Mononuclear cell (primary cell): ENCODE results near the gene NIPSNAP2. TPM values are rescaled to one million over a fixed set of nuclear protein-coding genes. Genes with fewer than 3 reads are reported as not detected.
"Not testable (repeated sequence)": the region's sequence is repeated elsewhere in the genome, so short reads cannot be mapped to it uniquely, and the experiment has no call there.

Experiments
- H3K27me3 ChIP-seq: 2 replicates; pipeline ENCODE4 v1.6.0; 2011; ENCODE audit warnings: low read length, control low read depth; ENCODE audit not compliant: insufficient read depth
- H3K4me1 ChIP-seq: 2 replicates; pipeline ENCODE4 v1.5.1; 2011; ENCODE audit warnings: mild to moderate bottlenecking, low read length, control low read depth; ENCODE audit not compliant: insufficient read depth
- H3K4me3 ChIP-seq: 2 replicates; pipeline ENCODE4 v1.5.1; 2011; ENCODE audit warnings: mild to moderate bottlenecking, low read length, moderate library complexity
- H3K9me3 ChIP-seq: 2 replicates; pipeline ENCODE4 v1.5.1; 2011; ENCODE audit warnings: low read depth, mild to moderate bottlenecking, control low read depth, low read length
- total RNA-seq: library from RNA; depleted of rRNA; stranded (reverse); fragments of >200 nt; gene quantifications from one replicate; pipeline ENCODE4 v1.2.3, GENCODE V29; 2012

Gene NIPSNAP2
- 67.2 TPM for total RNA-seq

DNA sequence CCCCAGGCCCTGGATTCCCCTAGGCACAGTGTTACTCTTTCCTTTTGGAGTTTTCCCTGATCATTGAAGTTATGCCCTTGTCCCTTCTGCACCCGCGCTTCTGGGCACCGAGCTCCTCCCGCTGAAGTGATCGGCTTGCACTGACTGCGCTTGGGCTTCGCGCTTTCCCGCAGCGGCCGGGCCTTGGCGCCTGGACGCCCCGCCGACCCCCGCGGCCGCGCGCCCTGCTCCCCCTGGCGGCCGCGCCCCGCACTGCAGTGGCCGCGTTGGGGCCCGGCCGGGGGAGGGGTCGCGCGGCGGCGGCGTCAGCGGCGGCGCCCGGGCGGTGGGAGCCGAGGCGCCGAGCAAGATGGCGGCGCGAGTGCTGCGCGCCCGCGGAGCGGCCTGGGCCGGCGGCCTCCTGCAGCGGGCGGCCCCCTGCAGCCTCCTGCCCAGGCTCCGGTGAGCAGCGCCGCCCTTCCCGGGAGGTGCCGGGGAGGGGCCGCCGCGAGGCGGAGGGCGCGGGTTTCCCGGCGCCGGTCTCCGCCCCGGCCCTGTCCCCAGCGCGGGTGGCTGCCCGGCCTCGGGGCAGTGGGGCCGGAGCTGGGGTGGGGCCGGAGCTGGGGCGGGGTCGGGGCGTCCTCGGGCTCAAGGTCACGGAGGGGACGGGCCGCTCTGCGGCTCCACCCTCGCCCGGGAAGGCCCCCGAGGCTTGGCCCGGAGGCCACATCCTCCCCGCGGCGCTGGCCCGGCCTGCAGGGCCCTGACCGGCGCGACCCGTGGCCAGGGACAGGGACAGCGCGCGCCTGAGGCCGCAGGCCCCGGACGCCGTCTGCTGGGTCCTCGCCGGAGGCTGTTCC is at the start of gene NIPSNAP2:
Gene NIPSNAP2, plus strand, starts transcription at position 325 of the 839 bp plus-strand sequence. Its CDS starts 25 bp downstream, at position 350.
- H3K27me3 ChIP-seq = no peaks in the 10 kb centered on the region
- H3K4me1 ChIP-seq = peaks cover 25% of the 10 kb centered on the region
- H3K4me3 ChIP-seq = peak within 1 kb of the TSS; percentile 47
- no peaks in the 10 kb centered on the region for H3K9me3 ChIP-seq

GRCh38 chr7:55917771-55918170 is 46.6 kb upstream of the NIPSNAP2 start:
- H3K4me3 ChIP-seq = no peak overlapping the region
- H3K4me1 ChIP-seq = no peaks in the 10 kb centered on the region
- H3K9me3 ChIP-seq = no peaks in the 10 kb centered on the region
- H3K27me3 ChIP-seq = no peaks in the 10 kb centered on the region

- no peaks in the 10 kb centered on the region for H3K9me3 ChIP-seq
Observed at GRCh38 chr7:55928006-55928767, 36.2 kb upstream of the NIPSNAP2 start.

GRCh38 chr7:55931421-55932151 is 32.8 kb upstream of the NIPSNAP2 start:
- H3K27me3 ChIP-seq = no peaks in the 10 kb centered on the region
- no peaks in the 10 kb centered on the region for H3K4me1 ChIP-seq
- H3K4me3 ChIP-seq = no peak overlapping the region
- H3K9me3 ChIP-seq = no peaks in the 10 kb centered on the region

More at GRCh38 chr7:55928006-55928767, 36.2 kb upstream of the NIPSNAP2 start:
- Histone ChIP-seq H3K4me3 (no peak overlapping the region), H3K4me1 (no peaks in the 10 kb centered on the region), H3K27me3 (no peaks in the 10 kb centered on the region)

- no peak overlapping the region for H3K4me3 ChIP-seq
- peaks cover 27% of the 10 kb centered on the region for H3K9me3 ChIP-seq
- no peaks in the 10 kb centered on the region for H3K4me1 ChIP-seq
- H3K27me3 ChIP-seq = no peaks in the 10 kb centered on the region
Observed at GRCh38 chr7:55939514-55940123, 24.8 kb upstream of the NIPSNAP2 start.

- Histone ChIP-seq H3K4me3 (no peak overlapping the region), H3K9me3 (peaks cover 5% of the 10 kb centered on the region), H3K27me3 (no peaks in the 10 kb centered on the region), H3K4me1 (no peaks in the 10 kb centered on the region)
Observed at GRCh38 chr7:55946545-55946944, 17.8 kb upstream of the NIPSNAP2 start.

DNA sequence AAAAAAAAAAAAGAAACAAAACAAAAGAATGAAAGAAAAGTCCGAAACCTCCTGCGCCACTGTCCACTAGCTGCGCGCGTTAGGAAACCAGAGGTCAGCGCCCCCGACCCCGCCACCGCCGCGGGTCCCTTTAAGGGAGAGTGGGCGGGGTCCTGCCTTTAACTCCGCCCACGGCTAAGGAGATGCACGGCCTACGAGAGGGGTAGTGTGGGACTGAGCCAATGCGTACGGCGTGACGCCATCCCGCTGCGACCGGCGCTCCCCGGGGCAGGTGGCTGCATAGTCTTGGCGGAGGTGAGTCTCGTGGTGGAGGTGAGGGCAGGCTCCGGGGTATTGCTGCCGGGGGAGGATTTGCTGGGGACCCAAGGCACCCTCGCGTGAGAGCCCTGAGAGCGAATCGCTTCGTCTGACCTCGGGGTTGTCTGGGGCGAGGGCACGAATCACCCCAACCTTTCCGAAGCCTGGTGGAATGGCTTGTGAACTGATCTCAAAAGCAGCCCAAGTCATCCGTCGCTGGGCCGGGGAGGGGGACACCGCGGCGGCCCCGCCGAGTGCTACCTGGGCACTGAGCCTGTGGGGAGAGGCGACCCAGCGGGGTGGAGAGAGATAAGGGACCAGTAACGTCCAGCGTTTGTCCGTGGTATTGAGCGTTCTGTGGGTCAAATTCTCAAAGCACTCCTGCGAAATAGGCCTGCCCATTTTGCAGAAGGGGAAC is 12.6 kb upstream of the NIPSNAP2 start, which contains the start of gene MRPS17:
Gene MRPS17, plus strand, starts transcription at position 241 of the 715 bp plus-strand sequence. CDS start 1,319 bp downstream, outside the sequence.
- no peaks in the 10 kb centered on the region for H3K27me3 ChIP-seq
- H3K4me3 ChIP-seq = peak within 1 kb of the TSS; percentile 76
- no peaks in the 10 kb centered on the region for H3K9me3 ChIP-seq
- peaks cover 8% of the 10 kb centered on the region for H3K4me1 ChIP-seq

DNA sequence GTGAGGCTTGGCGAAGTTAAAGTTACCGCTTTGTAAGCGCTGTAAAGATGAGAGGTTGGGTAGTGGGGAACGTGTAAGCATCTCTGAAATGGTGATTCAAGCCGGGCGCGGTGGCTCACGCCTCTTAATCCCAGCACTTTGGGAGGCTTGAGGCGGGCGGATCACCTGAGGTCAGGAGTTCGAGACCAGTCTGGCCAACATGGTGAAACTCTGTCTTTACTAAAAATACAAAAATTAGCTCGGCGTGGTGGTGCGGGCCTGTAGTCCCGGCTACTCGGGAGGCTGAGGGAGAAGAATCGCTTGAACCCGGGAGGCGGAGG is 12.1 kb upstream of the NIPSNAP2 start:
- H3K27me3 ChIP-seq, H3K4me1 ChIP-seq, H3K9me3 ChIP-seq: not testable (repeated sequence)
- H3K4me3 ChIP-seq = peak overlapping the region; percentile 76

- H3K9me3 ChIP-seq = no peaks in the 10 kb centered on the region
- H3K4me3 ChIP-seq = no peak overlapping the region
- H3K27me3 ChIP-seq = no peaks in the 10 kb centered on the region
- H3K4me1 ChIP-seq = peaks cover 8% of the 10 kb centered on the region
Observed at GRCh38 chr7:55953707-55954475, 10.5 kb upstream of the NIPSNAP2 start.

GRCh38 chr7:55957190-55957589 is 7.2 kb upstream of the NIPSNAP2 start:
- H3K4me1 ChIP-seq = peaks cover 6% of the 10 kb centered on the region

DNA sequence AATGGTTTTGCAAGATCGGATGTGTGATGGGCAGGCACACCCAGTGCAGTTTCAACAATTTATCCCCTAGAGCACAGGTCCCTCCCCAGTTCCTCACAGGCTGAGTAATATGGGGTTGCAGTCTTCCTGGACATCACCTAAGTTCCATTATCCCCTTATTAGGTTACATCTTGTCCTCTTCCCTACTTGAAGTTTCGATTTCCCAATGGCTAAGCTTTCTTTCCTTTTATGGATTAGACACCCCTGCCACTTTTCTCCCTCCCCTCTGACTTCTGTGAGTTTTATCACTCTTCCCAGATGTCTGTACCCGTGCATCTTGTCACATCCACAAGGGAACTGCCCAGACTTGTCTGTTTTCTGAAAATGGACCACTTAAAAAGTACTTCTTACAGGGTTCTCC is 2.4 kb upstream of the NIPSNAP2 start:
- peaks cover 25% of the 10 kb centered on the region for H3K4me1 ChIP-seq
- H3K4me3 ChIP-seq = no peak overlapping the region
- H3K27me3 ChIP-seq = no peaks in the 10 kb centered on the region
- no peaks in the 10 kb centered on the region for H3K9me3 ChIP-seq

More at GRCh38 chr7:55957190-55957589, 7.2 kb upstream of the NIPSNAP2 start:
- no peaks in the 10 kb centered on the region for H3K27me3 ChIP-seq
- H3K9me3 ChIP-seq = no peaks in the 10 kb centered on the region
- no peak overlapping the region for H3K4me3 ChIP-seq

- Histone ChIP-seq H3K4me1 (peaks cover 25% of the 10 kb centered on the region), H3K4me3 (peak overlapping the region; percentile 43), H3K9me3 (no peaks in the 10 kb centered on the region), H3K27me3 (no peaks in the 10 kb centered on the region)
Observed at GRCh38 chr7:55963584-55964168, 709 bp upstream of the NIPSNAP2 start.

- H3K4me1 ChIP-seq = peaks cover 25% of the 10 kb centered on the region
- H3K4me3 ChIP-seq = peak overlapping the region; percentile 47
- H3K27me3 ChIP-seq = no peaks in the 10 kb centered on the region
- H3K9me3 ChIP-seq = no peaks in the 10 kb centered on the region
Observed at GRCh38 chr7:55965100-55965470, 700 bp downstream of the NIPSNAP2 start.
